DOHH2 (cell line): ENCODE data around the gene GET4.
"Not testable (repeated sequence)": the region's sequence is repeated elsewhere in the genome, so short reads cannot be mapped to it uniquely, and the experiment has no call there.

Experiments
- H3F3A ChIP-seq: fragments of 200-600 bp; sonication (generic), shearing (Covaris generic); 2 replicates; pipeline ENCODE4 v1.6.0; 2016; ENCODE audit warnings: antibody characterized with exemption, mild to moderate bottlenecking; ENCODE audit not compliant: control insufficient read depth, insufficient read depth
- H3K27ac ChIP-seq: fragments of 200-600 bp; sonication (generic); 2 replicates; pipeline ENCODE4 v1.5.1; 2014; ENCODE audit warnings: low read depth, mild to moderate bottlenecking, low read length, moderate library complexity
- H3K27me3 ChIP-seq: fragments of 200-600 bp; sonication (generic); 2 replicates; pipeline ENCODE4 v1.6.1; 2014; ENCODE audit warnings: mild to moderate bottlenecking, low read length, mixed read lengths; ENCODE audit not compliant: control insufficient read depth
- H3K36me3 ChIP-seq: fragments of 200-600 bp; sonication (generic); 2 replicates; pipeline ENCODE4 v1.6.1; 2014; ENCODE audit warnings: mild to moderate bottlenecking, low read length, moderate library complexity, mixed read lengths; ENCODE audit not compliant: control insufficient read depth
- H3K4me1 ChIP-seq: fragments of 200-600 bp; sonication (generic); 2 replicates; pipeline ENCODE4 v1.6.1; 2014; ENCODE audit warnings: mild to moderate bottlenecking, low read length, mixed read lengths; ENCODE audit not compliant: control insufficient read depth
- H3K4me2 ChIP-seq: fragments of 200-600 bp; sonication (generic); 2 replicates; pipeline ENCODE4 v1.6.0; 2014; ENCODE audit warnings: mild to moderate bottlenecking, low read length, moderate library complexity
- H3K4me3 ChIP-seq: fragments of 200-600 bp; sonication (generic); 2 replicates; pipeline ENCODE4 v1.5.1; 2014; ENCODE audit warnings: mild to moderate bottlenecking, low read length, mixed read lengths
- H3K79me2 ChIP-seq: fragments of 200-600 bp; sonication (generic); 2 replicates; pipeline ENCODE4 v1.6.1; 2014; ENCODE audit warnings: mild to moderate bottlenecking, low read length, mixed read lengths; ENCODE audit not compliant: control insufficient read depth
- H3K9me2 ChIP-seq: fragments of 200-600 bp; sonication (generic); replicated peaks from 2 replicates; pipeline ENCODE4 v1.6.1; 2014; ENCODE audit warnings: mild to moderate bottlenecking, low read length, mixed read lengths; ENCODE audit not compliant: control insufficient read depth
- H3K9me3 ChIP-seq: fragments of 200-600 bp; sonication (generic); 2 replicates; pipeline ENCODE4 v1.6.1; 2014; ENCODE audit warnings: antibody characterized with exemption, low read length, mixed read lengths; ENCODE audit not compliant: control insufficient read depth, insufficient read depth
- H4K20me1 ChIP-seq: fragments of 200-600 bp; sonication (generic); 2 replicates; pipeline ENCODE4 v1.6.0; 2014; ENCODE audit warnings: low read depth, mild to moderate bottlenecking, antibody characterized with exemption, low read length, moderate library complexity; ENCODE audit not compliant: control insufficient read depth, insufficient read depth
- CTCF ChIP-seq: fragments of 200-600 bp; sonication (generic); IDR thresholded peaks from one replicate; pipeline ENCODE4 v1.5.1; 2014; ENCODE audit warnings: antibody characterized with exemption, mild to moderate bottlenecking, low read depth, low read length; ENCODE audit not compliant: poor library complexity, severe bottlenecking
- EZH2phosphoT487 ChIP-seq: fragments of 200-600 bp; sonication (generic); IDR thresholded peaks from 2 replicates; pipeline ENCODE4 v1.6.1; 2017; ENCODE audit warnings: borderline replicate concordance, mild to moderate bottlenecking, antibody characterized with exemption, low read length, moderate library complexity, mixed read lengths

Gene GET4

GRCh38 chr7:847728-848127, 28.6 kb upstream of the GET4 start:
- H3K4me2 ChIP-seq, H3K79me2 ChIP-seq, H3K4me3 ChIP-seq, H3K27ac ChIP-seq, H3K4me1 ChIP-seq, H4K20me1 ChIP-seq, H3F3A ChIP-seq, H3K9me2 ChIP-seq, H3K27me3 ChIP-seq, H3K9me3 ChIP-seq: not testable (repeated sequence)
- H3K36me3 ChIP-seq: peaks cover 72% of the 10 kb centered on the region

GRCh38 chr7:849145-849544, 27.2 kb upstream of the GET4 start:
- H3K27ac ChIP-seq: no peak overlapping the region
- H3K79me2 ChIP-seq: peaks cover 3% of the 10 kb centered on the region
- H3K4me2 ChIP-seq: no peak overlapping the region
- no peak overlapping the region for H3K4me3 ChIP-seq
- H3K9me2 ChIP-seq: no peaks in the 10 kb centered on the region
- TF ChIP-seq CTCF (no peak), EZH2phosphoT487 (no peak)
- 0 out of 2 replicates have a peak, but pooled peaks cover 2% of the 10 kb centered on the region for H3F3A ChIP-seq
- no peaks in the 10 kb centered on the region for H3K9me3 ChIP-seq
- H3K36me3 ChIP-seq: peaks cover 70% of the 10 kb centered on the region
- no peaks in the 10 kb centered on the region for H3K27me3 ChIP-seq
- no peaks in the 10 kb centered on the region; the same call in 1 of the 2 replicates for H4K20me1 ChIP-seq
- H3K4me1 ChIP-seq: no peaks in the 10 kb centered on the region

GRCh38 chr7:849781-850180, 26.6 kb upstream of the GET4 start:
- Histone ChIP-seq H3K27me3 (no peaks in the 10 kb centered on the region), H3K27ac (no peak overlapping the region), H4K20me1 (no peaks in the 10 kb centered on the region; the same call in 1 of the 2 replicates), H3K79me2 (peaks cover 3% of the 10 kb centered on the region; the same call in 1 of the 2 replicates), H3K4me1 (no peaks in the 10 kb centered on the region), H3K4me2 (no peak overlapping the region), H3K36me3 (peaks cover 68% of the 10 kb centered on the region), H3K4me3 (no peak overlapping the region), H3K9me2 (no peaks in the 10 kb centered on the region), H3F3A (0 out of 2 replicates have a peak, but pooled peaks cover 2% of the 10 kb centered on the region), H3K9me3 (no peaks in the 10 kb centered on the region)
- TF ChIP-seq CTCF: no peak
- no peak for TF ChIP-seq EZH2phosphoT487

GRCh38 chr7:851204-851603, 25.1 kb upstream of the GET4 start:
- H3K27me3 ChIP-seq: no peaks in the 10 kb centered on the region
- peaks cover 70% of the 10 kb centered on the region for H3K36me3 ChIP-seq

More at GRCh38 chr7:851204-851603, 25.1 kb upstream of the GET4 start:
- Histone ChIP-seq H3K9me2 (no peaks in the 10 kb centered on the region), H3K4me1 (no peaks in the 10 kb centered on the region), H4K20me1 (no peaks in the 10 kb centered on the region; the same call in 1 of the 2 replicates), H3K9me3 (no peaks in the 10 kb centered on the region), H3F3A (0 out of 2 replicates have a peak, but pooled peaks cover 2% of the 10 kb centered on the region), H3K4me2 (no peak overlapping the region), H3K79me2 (no peaks in the 10 kb centered on the region), H3K4me3 (no peak overlapping the region), H3K27ac (no peak overlapping the region)
- no peak for TF ChIP-seq EZH2phosphoT487
- no peak for TF ChIP-seq CTCF
